Non-pigmented ciliary epithelial cell (primary cell): Measurements from ENCODE around the gene PIANP.

Source experiments
- DNase-seq: peaks from one replicate; pipeline ENCODE4 v3.0.0-alpha.2; 2010; ENCODE audit warnings: low read depth

PIANP gene

GRCh38 chr12:6703631-6704030, 3.0 kb upstream of the PIANP start:
- DNase-seq = no peak

- no peak for DNase-seq
Measured at GRCh38 chr12:6701078-6701768, 608 bp upstream of the PIANP start.

- DNase-seq = no peak
Measured at GRCh38 chr12:6699989-6700645, 498 bp downstream of the PIANP start.

- no peak for DNase-seq
Measured at GRCh38 chr12:6699259-6699988, 1.2 kb downstream of the PIANP start.

GRCh38 chr12:6698352-6699046, 2.1 kb downstream of the PIANP start:
- DNase-seq = no peak

GRCh38 chr12:6697584-6698351, 2.8 kb downstream of the PIANP start:
- DNase-seq = peak; percentile 14

GRCh38 chr12:6696690-6697583, 3.7 kb downstream of the PIANP start:
- no peak for DNase-seq

- DNase-seq = no peak
Measured at GRCh38 chr12:6695313-6696045, 5.1 kb downstream of the PIANP start.

- DNase-seq = no peak
Measured at GRCh38 chr12:6694701-6695100, 5.9 kb downstream of the PIANP start.

GRCh38 chr12:6693832-6694355, 6.7 kb downstream of the PIANP start:
- DNase-seq = no peak

GRCh38 chr12:6692888-6693287, 7.7 kb downstream of the PIANP start:
- no peak for DNase-seq

GRCh38 chr12:6691473-6691872, 9.1 kb downstream of the PIANP start:
- peak; percentile 3 for DNase-seq

GRCh38 chr12:6688999-6689882, 11.4 kb downstream of the PIANP start, which contains the start of gene ZNF384:
ZNF384 (minus strand) TSS chr12:6689375; CDS start chr12:6679520, 9,855 bp downstream.
- peak; percentile 93 for DNase-seq

- DNase-seq = no peak
Measured at GRCh38 chr12:6688543-6688998, 12.0 kb downstream of the PIANP start.

- DNase-seq = no peak
Measured at GRCh38 chr12:6685814-6686213, 14.8 kb downstream of the PIANP start.

GRCh38 chr12:6684609-6685008, 16.0 kb downstream of the PIANP start:
- no peak for DNase-seq

GRCh38 chr12:6676962-6677361, 23.7 kb downstream of the PIANP start:
- DNase-seq = no peak

GRCh38 chr12:6672143-6672542, 28.5 kb downstream of the PIANP start:
- no peak for DNase-seq
